Caco-2 (cell line): ENCODE results near the gene BICRAL. TPM values are rescaled to one million over a fixed set of nuclear protein-coding genes. Genes with fewer than 3 reads are reported as not detected.
"Not testable (repeated sequence)": the region's sequence is repeated elsewhere in the genome, so short reads cannot be mapped to it uniquely, and the experiment has no call there.

ENCODE experiments used
- BruUV-seq: library from RNA; stranded (reverse); fragments of 400-500 nt; replicated peaks from 2 replicates; lab custom pipeline; 2021; lab: Mats Ljungman, UMichigan
- CTCF ChIA-PET: fragments of 300-600 bp; sonication (Branson Sonifier 250); formaldehyde crosslinking; loops from one replicate; lab custom pipeline; 2022; ENCODE audit warnings: antibody characterized with exemption; lab: Charles Lee
- POLR2A ChIA-PET: fragments of 300-600 bp; sonication (Branson Sonifier 250); formaldehyde crosslinking; loops from one replicate; lab custom pipeline; 2022; ENCODE audit warnings: antibody characterized with exemption; lab: Charles Lee
- DNase-seq, 2 experiments: peaks; one replicate each; pipeline versions ENCODE4 v3.0.0 to v3.0.0-alpha.2; 2020 to 2022
- H3K27me3 ChIP-seq: replicated peaks from 2 replicates; pipeline ENCODE4 v1.6.0; 2011; ENCODE audit warnings: low read length; ENCODE audit not compliant: control insufficient read depth, insufficient read depth
- H3K36me3 ChIP-seq: 2 replicates; pipeline ENCODE4 v1.5.1; 2011; ENCODE audit warnings: low read length; ENCODE audit not compliant: control insufficient read depth, insufficient read depth
- H3K4me1 ChIP-seq: fragments of 250-450 bp; sonication (Bioruptor Pico); 2 replicates; pipeline ENCODE4 v1.5.1; 2020; ENCODE audit warnings: mild to moderate bottlenecking
- H3K4me3 ChIP-seq: 2 replicates; pipeline ENCODE4 v1.5.1; 2011; ENCODE audit warnings: low read depth, mild to moderate bottlenecking, control low read depth, low read length
- H3K9me3 ChIP-seq: fragments of 250-450 bp; sonication (Bioruptor Pico); 2 replicates; pipeline ENCODE4 v1.5.1; 2020; ENCODE audit warnings: mild to moderate bottlenecking, moderate library complexity
- H3K27ac Mint-ChIP-seq: one replicate; pipeline ENCODE4 v1.8.0; 2022; ENCODE audit warnings: mixed read lengths; ENCODE audit not compliant: unreplicated experiment
- H3K27me3 Mint-ChIP-seq: one replicate; pipeline ENCODE4 v1.8.0; 2022; ENCODE audit warnings: mixed read lengths; ENCODE audit not compliant: insufficient read depth, unreplicated experiment
- H3K36me3 Mint-ChIP-seq: one replicate; pipeline ENCODE4 v1.8.0; 2022; ENCODE audit warnings: mild to moderate bottlenecking, mixed read lengths; ENCODE audit not compliant: insufficient read depth, unreplicated experiment
- H3K4me1 Mint-ChIP-seq: one replicate; pipeline ENCODE4 v1.8.0; 2022; ENCODE audit warnings: low read depth, mixed read lengths; ENCODE audit not compliant: unreplicated experiment
- H3K4me3 Mint-ChIP-seq: one replicate; pipeline ENCODE4 v1.8.0; 2022; ENCODE audit warnings: mild to moderate bottlenecking, moderate library complexity, mixed read lengths; ENCODE audit not compliant: unreplicated experiment
- H3K9me3 Mint-ChIP-seq: one replicate; pipeline ENCODE4 v1.8.0; 2022; ENCODE audit warnings: mixed read lengths; ENCODE audit not compliant: unreplicated experiment
- intact Hi-C: fragments of 100-400 bp; cut with micrococcal nuclease; formaldehyde crosslinking; loops from one replicate; pipeline ENCODE4 v1.10.0; 2022; ENCODE audit not compliant: unreplicated experiment
- total RNA-seq: library from RNA; stranded (reverse); gene quantifications from 2 replicates; pipeline ENCODE4 v1.2.3, GENCODE V29; 2022
- TF ChIP-seq, protein P1 (sequence below), 2 experiments: fragments of 200-600 bp in 1 of 2; IDR thresholded peaks; 1 replicate in 1 of 2; 2 replicates in 1 of 2; pipeline versions ENCODE4 v1.5.1 to v1.8.0; 2011 to 2022; ENCODE audit warnings: antibody characterized with exemption in 1 of 2, control low read depth in 1 of 2, inconsistent platforms in 1 of 2, low read depth in 1 of 2, low read length in 1 of 2, mild to moderate bottlenecking in 1 of 2, moderate library complexity in 1 of 2; ENCODE audit not compliant: insufficient read depth in 1 of 2, severe bottlenecking in 1 of 2, unreplicated experiment in 1 of 2

Gene BICRAL
- total RNA-seq, 1 experiment from 2014 or later = 5.3 TPM

GRCh38 chr6:42805297-42805861 is 23.5 kb downstream of the BICRAL start:
- H3K4me3 Mint-ChIP-seq = no peak overlapping the region
- TF ChIP-seq, protein P1, sequence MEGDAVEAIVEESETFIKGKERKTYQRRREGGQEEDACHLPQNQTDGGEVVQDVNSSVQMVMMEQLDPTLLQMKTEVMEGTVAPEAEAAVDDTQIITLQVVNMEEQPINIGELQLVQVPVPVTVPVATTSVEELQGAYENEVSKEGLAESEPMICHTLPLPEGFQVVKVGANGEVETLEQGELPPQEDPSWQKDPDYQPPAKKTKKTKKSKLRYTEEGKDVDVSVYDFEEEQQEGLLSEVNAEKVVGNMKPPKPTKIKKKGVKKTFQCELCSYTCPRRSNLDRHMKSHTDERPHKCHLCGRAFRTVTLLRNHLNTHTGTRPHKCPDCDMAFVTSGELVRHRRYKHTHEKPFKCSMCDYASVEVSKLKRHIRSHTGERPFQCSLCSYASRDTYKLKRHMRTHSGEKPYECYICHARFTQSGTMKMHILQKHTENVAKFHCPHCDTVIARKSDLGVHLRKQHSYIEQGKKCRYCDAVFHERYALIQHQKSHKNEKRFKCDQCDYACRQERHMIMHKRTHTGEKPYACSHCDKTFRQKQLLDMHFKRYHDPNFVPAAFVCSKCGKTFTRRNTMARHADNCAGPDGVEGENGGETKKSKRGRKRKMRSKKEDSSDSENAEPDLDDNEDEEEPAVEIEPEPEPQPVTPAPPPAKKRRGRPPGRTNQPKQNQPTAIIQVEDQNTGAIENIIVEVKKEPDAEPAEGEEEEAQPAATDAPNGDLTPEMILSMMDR (IDR thresholded peaks at IDR 0.05; ENCODE audit: insufficient read depth in 1 of 2, low read depth in 1 of 2, low read length in 1 of 2, severe bottlenecking in 1 of 2, unreplicated experiment in 1 of 2) = no peak
- H3K9me3 ChIP-seq = no peaks in the 10 kb centered on the region
- H3K4me1 ChIP-seq = no peaks in the 10 kb centered on the region
- no peaks in the 10 kb centered on the region for H3K27me3 Mint-ChIP-seq
- ChIA-PET POLR2A (no interaction called here), CTCF (no interaction called here)
- BruUV-seq = no TSS peak
- DNase-seq = no peak
- H3K4me3 ChIP-seq = no peak overlapping the region
- H3K36me3 Mint-ChIP-seq = no peaks in the 10 kb centered on the region
- no peak overlapping the region for H3K27ac Mint-ChIP-seq
- H3K36me3 ChIP-seq = no peaks in the 10 kb centered on the region
- no peaks in the 10 kb centered on the region for H3K9me3 Mint-ChIP-seq
- no peaks in the 10 kb centered on the region for H3K4me1 Mint-ChIP-seq
- H3K27me3 ChIP-seq = no peaks in the 10 kb centered on the region
- intact Hi-C loops = no loop called here

DNA sequence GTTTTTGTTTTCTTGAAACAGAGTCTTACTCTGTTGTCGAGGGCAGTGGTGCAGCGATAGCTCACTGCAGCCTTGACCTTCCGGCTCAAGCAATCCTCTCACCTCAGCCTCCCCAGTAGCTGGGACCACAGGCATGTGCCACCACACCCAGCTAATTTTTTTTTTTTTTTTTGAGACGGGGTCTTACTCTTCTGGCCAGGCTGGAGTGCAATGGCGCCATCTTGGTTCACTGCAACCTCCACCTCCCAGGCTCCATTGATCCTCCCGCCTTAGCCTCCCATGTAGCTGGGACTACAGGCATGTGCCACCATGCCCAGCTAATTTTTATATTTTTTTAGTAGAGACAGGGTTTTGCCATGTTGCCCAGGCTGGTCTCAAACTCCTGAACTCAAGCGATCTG is 24.5 kb downstream of the BICRAL start:
- CTCF ChIA-PET, POLR2A ChIA-PET, H3K9me3 Mint-ChIP-seq, H3K9me3 ChIP-seq, DNase-seq, BruUV-seq, H3K4me1 ChIP-seq, H3K27ac Mint-ChIP-seq, H3K36me3 Mint-ChIP-seq, H3K27me3 Mint-ChIP-seq, H3K36me3 ChIP-seq, H3K4me3 ChIP-seq, H3K4me3 Mint-ChIP-seq, intact Hi-C loops, H3K27me3 ChIP-seq, H3K4me1 Mint-ChIP-seq: not testable (repeated sequence)

DNA sequence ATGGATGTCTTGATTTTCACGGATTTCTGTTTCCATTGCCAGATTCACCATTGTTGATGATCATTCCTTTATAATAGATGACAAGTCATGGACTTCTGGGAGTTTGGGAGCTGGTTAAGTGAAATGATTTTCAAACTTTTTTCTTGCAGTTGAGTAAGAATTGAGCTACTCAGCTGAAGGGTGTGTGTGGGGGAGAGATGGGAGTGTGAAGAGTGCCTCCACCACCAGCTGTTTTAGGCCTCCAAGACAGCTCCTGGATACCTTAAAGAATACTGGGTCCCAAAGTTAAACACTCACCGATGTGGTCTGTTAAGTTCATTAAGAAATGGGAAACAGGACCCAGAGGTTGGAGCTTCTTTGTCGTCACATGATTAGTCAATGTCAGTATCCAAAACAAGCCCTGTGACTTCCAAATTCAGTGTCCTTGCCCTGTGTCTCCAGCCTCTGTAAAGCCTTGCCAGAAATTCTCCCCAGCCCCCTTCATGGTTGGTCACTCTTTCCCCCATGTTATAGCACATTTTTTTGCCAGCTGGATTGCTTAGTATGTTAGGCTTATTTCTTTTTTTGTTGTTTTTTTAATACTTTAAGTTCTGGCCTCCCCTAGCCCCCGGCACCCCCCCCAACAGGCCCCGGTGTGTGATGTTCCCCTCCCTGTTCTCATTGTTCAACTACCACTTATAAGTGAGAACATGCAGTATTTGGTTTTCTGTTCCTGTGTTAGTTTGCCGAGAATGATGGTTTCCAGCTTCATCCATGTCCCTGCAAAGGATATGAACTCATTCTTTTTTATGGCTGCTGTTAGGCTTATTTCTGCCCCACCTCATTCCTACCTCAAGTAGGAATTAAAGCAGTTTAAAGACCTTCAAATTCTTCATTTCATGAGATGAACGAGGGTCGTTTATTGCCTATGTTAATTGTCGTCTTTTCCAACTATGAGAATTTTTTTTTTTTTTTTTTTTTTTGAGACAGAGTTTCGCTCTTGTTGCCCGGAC is 26.9 kb downstream of the BICRAL start:
- H3K9me3 Mint-ChIP-seq = no peaks in the 10 kb centered on the region
- POLR2A ChIA-PET = no interaction called here
- H3K36me3 ChIP-seq = no peaks in the 10 kb centered on the region
- H3K36me3 Mint-ChIP-seq = no peaks in the 10 kb centered on the region
- CTCF ChIA-PET = no interaction called here
- H3K27me3 Mint-ChIP-seq = no peaks in the 10 kb centered on the region
- no peak overlapping the region for H3K4me3 ChIP-seq
- no peaks in the 10 kb centered on the region for H3K4me1 Mint-ChIP-seq
- DNase-seq = no peak
- H3K4me3 Mint-ChIP-seq = no peak overlapping the region
- H3K27ac Mint-ChIP-seq = no peak overlapping the region
- H3K9me3 ChIP-seq = no peaks in the 10 kb centered on the region
- TF ChIP-seq, protein P1 (IDR thresholded peaks at IDR 0.05; ENCODE audit: insufficient read depth in 1 of 2, low read depth in 1 of 2, low read length in 1 of 2, severe bottlenecking in 1 of 2, unreplicated experiment in 1 of 2) = no peak
- H3K27me3 ChIP-seq = no peaks in the 10 kb centered on the region
- BruUV-seq = no TSS peak
- intact Hi-C loops = no loop called here
- H3K4me1 ChIP-seq = no peaks in the 10 kb centered on the region
